HEK293T (cell line): ENCODE data around the gene RASAL3.

ENCODE experiments used
- CTCF ChIA-PET: fragments of 350-600 bp; formaldehyde crosslinking; extraction: SDS; loops from one replicate; lab custom pipeline; 2021; ENCODE audit warnings: antibody characterized with exemption, inconsistent platforms; lab: Yijun Ruan, JAX
- POLR2A ChIA-PET: fragments of 350-600 bp; formaldehyde crosslinking; extraction: SDS; loops from one replicate; lab custom pipeline; 2020; ENCODE audit warnings: antibody characterized with exemption, inconsistent platforms; lab: Yijun Ruan, JAX
- DNase-seq: peaks from one replicate; pipeline ENCODE4 v3.0.0; 2012; ENCODE audit warnings: mixed read lengths; ENCODE audit errors: extremely low spot score
- BHLHE40 ChIP-seq: fragments of 450-650 bp; IDR thresholded peaks from 2 replicates; pipeline ENCODE4 v1.6.1; 2016; ENCODE audit warnings: mild to moderate bottlenecking, moderate library complexity, borderline replicate concordance
- CTBP1 ChIP-seq: fragments of 450-650 bp; IDR thresholded peaks from 2 replicates; pipeline ENCODE4 v1.6.1; 2016; ENCODE audit warnings: borderline replicate concordance
- ELF4 ChIP-seq: fragments of 450-650 bp; IDR thresholded peaks from 2 replicates; pipeline ENCODE4 v1.6.1; 2017; ENCODE audit warnings: antibody characterized with exemption
- FOXA1 ChIP-seq: fragments of 450-650 bp; IDR thresholded peaks from 2 replicates; pipeline ENCODE4 v1.6.1; 2016; ENCODE audit warnings: mild to moderate bottlenecking
- FOXK2 ChIP-seq: fragments of 450-650 bp; IDR thresholded peaks from 2 replicates; pipeline ENCODE4 v1.6.1; 2016; ENCODE audit warnings: mild to moderate bottlenecking
- FOXM1 ChIP-seq: fragments of 450-650 bp; IDR thresholded peaks from 2 replicates; pipeline ENCODE4 v1.6.1; 2017; ENCODE audit warnings: mild to moderate bottlenecking, borderline replicate concordance
- HDGF ChIP-seq: fragments of 450-650 bp; IDR thresholded peaks from 2 replicates; pipeline ENCODE4 v1.6.1; 2017; ENCODE audit warnings: antibody characterized with exemption, borderline replicate concordance
- L3MBTL2 ChIP-seq: fragments of 450-650 bp; conservative IDR thresholded peaks from 2 replicates; pipeline ENCODE4 v1.6.1; 2016; ENCODE audit warnings: mild to moderate bottlenecking
- LEF1 ChIP-seq: fragments of 450-650 bp; IDR thresholded peaks from 2 replicates; pipeline ENCODE4 v1.6.1; 2017; ENCODE audit warnings: mild to moderate bottlenecking, borderline replicate concordance
- NFRKB ChIP-seq: fragments of 450-650 bp; IDR thresholded peaks from 2 replicates; pipeline ENCODE4 v1.6.1; 2016; ENCODE audit warnings: mild to moderate bottlenecking, moderate library complexity
- SP1 ChIP-seq: fragments of 450-650 bp; IDR thresholded peaks from 2 replicates; pipeline ENCODE4 v1.6.1; 2017
- SUZ12 ChIP-seq: fragments of 450-650 bp; IDR thresholded peaks from 2 replicates; pipeline ENCODE4 v1.6.1; 2016; ENCODE audit warnings: mild to moderate bottlenecking
- TARDBP ChIP-seq: fragments of 450-650 bp; IDR thresholded peaks from 2 replicates; pipeline ENCODE4 v1.6.1; 2016
- ZNF384 ChIP-seq: fragments of 450-650 bp; IDR thresholded peaks from 2 replicates; pipeline ENCODE4 v1.6.1; 2016
- TF ChIP-seq, protein P1 (sequence below): fragments of 450-650 bp; IDR thresholded peaks from 2 replicates; pipeline ENCODE4 v1.6.1; 2016

RASAL3 gene

DNA sequence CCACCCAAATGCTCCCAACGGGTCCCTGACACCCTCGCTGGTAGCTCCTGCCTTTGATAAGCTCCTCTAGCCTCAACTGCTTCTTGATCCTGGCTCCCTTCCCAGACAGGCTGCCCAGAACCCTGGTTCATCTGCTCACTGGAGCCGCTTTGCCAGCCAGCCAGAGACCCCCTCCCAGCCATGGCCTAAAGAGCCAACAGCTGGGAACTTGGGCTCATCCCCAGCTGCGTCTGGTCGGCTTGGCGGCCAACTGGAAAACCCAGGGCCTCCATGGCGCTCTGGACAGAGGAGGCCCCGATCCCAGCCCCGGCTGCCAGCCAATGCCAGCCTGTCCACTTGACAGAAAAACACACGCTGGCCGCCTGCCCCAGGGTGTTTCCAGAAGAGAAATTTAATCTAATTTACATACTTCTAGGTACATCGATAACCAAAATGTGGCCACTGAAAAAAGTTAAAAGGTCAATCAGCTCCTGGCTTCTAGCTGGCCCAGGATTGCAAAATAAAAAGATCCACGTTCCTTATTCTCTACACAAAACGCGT is 42.6 kb downstream of the RASAL3 start:
- CTCF ChIA-PET: interaction anchor here (3.5 kb wide), 1 partner anchor 133 kb away, joined by 28 read pairs; no protein-coding TSS in a partner anchor

GRCh38 chr19:15421136-15421695 is 43.1 kb downstream of the RASAL3 start:
- DNase-seq: no peak
- ChIA-PET CTCF (interaction anchor here (1.3 to 3.5 kb wide), 2 partner anchors 8 to 134 kb away, joined by 4 to 28 read pairs; no protein-coding TSS in a partner anchor), POLR2A (interaction anchor here (4.8 kb wide), 1 partner anchor 10 kb away, joined by 54 read pairs; no protein-coding TSS in a partner anchor)
- TF ChIP-seq ZNF384 (no peak), SP1 (no peak), FOXA1 (no peak), FOXK2 (no peak), ELF4 (no peak), TARDBP (no peak), BHLHE40 (no peak), SUZ12 (no peak), L3MBTL2 (no peak), CTBP1 (no peak), HDGF (no peak), LEF1 (no peak)
- TF ChIP-seq, protein P1, sequence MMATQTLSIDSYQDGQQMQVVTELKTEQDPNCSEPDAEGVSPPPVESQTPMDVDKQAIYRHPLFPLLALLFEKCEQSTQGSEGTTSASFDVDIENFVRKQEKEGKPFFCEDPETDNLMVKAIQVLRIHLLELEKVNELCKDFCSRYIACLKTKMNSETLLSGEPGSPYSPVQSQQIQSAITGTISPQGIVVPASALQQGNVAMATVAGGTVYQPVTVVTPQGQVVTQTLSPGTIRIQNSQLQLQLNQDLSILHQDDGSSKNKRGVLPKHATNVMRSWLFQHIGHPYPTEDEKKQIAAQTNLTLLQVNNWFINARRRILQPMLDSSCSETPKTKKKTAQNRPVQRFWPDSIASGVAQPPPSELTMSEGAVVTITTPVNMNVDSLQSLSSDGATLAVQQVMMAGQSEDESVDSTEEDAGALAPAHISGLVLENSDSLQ: no peak

More for the DNA sequence above, 42.6 kb downstream of the RASAL3 start:
- TF ChIP-seq NFRKB (no peak), ZNF384 (no peak), L3MBTL2 (no peak), LEF1 (no peak), HDGF (no peak), CTBP1 (no peak), FOXA1 (no peak), TARDBP (no peak), FOXK2 (no peak), FOXM1 (no peak)
- no peak for DNase-seq
- POLR2A ChIA-PET: no interaction called here

- CTCF ChIA-PET: interaction anchor here (0.7 to 3.5 kb wide), 8 partner anchors 9 to 141 kb away, joined by 3 to 28 read pairs (median 4); no protein-coding TSS in a partner anchor
- no peak for TF ChIP-seq BHLHE40
- TF ChIP-seq L3MBTL2: no peak
- POLR2A ChIA-PET: interaction anchor here (0.6 to 4.8 kb wide), 17 partner anchors 10 to 169 kb away, joined by 3 to 54 read pairs (median 4); partner anchors contain the start of gene AKAP8
- DNase-seq: no peak
Measured at GRCh38 chr19:15419413-15420025, 44.8 kb downstream of the RASAL3 start.

DNA sequence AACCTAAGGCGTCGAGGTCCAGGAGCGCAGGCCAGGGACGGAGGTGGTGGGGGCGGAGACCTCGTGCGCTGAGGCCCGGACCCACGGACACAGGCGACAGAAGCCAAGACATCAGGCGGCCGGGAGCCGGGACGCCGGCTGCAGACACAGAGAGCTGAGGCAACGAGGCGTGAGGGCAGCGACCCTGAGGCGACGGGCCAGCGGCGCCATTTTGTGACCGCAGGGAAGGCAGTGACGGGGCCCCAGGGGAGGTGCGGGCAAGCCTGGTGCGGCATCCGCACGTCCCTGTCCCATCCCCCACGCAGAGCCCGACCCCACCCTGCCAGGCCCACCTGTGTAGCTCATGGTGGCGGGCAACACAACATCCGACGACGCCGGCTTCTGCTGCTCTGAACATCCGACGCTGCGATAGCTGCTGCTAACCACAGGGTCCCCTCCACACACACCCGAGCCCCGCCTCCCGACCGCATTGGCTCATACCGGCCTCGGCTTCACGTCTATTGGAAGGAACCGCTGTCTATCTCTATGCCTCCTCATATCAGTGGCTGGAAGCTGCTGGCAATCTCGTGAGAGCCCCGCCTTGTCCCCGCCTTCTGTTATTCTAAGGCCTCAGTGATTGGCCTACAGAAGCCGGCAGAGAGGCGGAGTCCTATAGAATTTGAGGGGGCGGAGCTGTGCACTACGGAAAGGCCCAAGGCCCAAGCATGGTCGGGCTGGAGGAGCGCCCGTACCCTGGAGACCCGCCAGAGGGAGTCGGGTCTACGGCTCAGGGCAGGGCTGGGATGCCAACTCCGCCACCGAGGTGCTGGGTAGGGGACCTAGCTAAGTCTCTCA is 45.5 kb downstream of the RASAL3 start, which contains the start of gene AKAP8L:
Gene AKAP8L (minus strand): TSS at position 410 of the 834 bp plus-strand sequence. CDS start 65 bp downstream, at position 345.
- TF ChIP-seq HDGF: 0 out of 2 replicates have a peak, but pooled peaks have one; percentile 47
- peak; percentile 88 for TF ChIP-seq SP1
- TF ChIP-seq, protein P1: peak; percentile 100
- TF ChIP-seq FOXM1: no peak
- TF ChIP-seq TARDBP: no peak
- TF ChIP-seq ZNF384: no peak
- TF ChIP-seq L3MBTL2: peak; percentile 60; the same call in 1 of the 2 replicates
- TF ChIP-seq FOXK2: no peak
- DNase-seq: peak; percentile 98
- ChIA-PET POLR2A (interaction anchor here (0.7 to 4.8 kb wide), 16 partner anchors 9 to 137 kb away, joined by 3 to 54 read pairs (median 4); partner anchors contain the start of gene AKAP8), CTCF (interaction anchor here (0.8 to 3.5 kb wide), 5 partner anchors 9 to 141 kb away, joined by 3 to 28 read pairs (median 5); no protein-coding TSS in a partner anchor)

- CTCF ChIA-PET: interaction anchor here (0.9 to 3.5 kb wide), 2 partner anchors 18 to 137 kb away, joined by 3 to 28 read pairs; no protein-coding TSS in a partner anchor
- no peak for DNase-seq
- TF ChIP-seq BHLHE40 (no peak), LEF1 (no peak), TARDBP (no peak), HDGF (no peak), SP1 (no peak)
- TF ChIP-seq, protein P1: no peak
- POLR2A ChIA-PET: interaction anchor here (0.5 to 4.8 kb wide), 8 partner anchors 8 to 137 kb away, joined by 3 to 54 read pairs (median 6); partner anchors contain the start of gene AKAP8
Measured at GRCh38 chr19:15418231-15418578, 46.1 kb downstream of the RASAL3 start.
